Epithelial cell of esophagus (primary cell): ENCODE results near the gene CAPG.
A peak's percentile ranks its signal among the peaks of the same experiment; 100 is the strongest.

Experiments used
- DNase-seq: peaks from one replicate; pipeline ENCODE4 v3.0.0; 2010; ENCODE audit warnings: low read depth
- H3K4me3 ChIP-seq: 2 replicates; pipeline ENCODE4 v1.5.1; 2011; ENCODE audit warnings: mild to moderate bottlenecking, low read length, control low read depth
- TF ChIP-seq, protein P1 (sequence below): IDR thresholded peaks from 2 replicates; pipeline ENCODE4 v1.5.1; 2011; ENCODE audit warnings: low read depth, mild to moderate bottlenecking, low read length, control low read depth, inconsistent platforms; ENCODE audit not compliant: insufficient read depth; ENCODE audit errors: missing control alignments

CAPG gene

DNA sequence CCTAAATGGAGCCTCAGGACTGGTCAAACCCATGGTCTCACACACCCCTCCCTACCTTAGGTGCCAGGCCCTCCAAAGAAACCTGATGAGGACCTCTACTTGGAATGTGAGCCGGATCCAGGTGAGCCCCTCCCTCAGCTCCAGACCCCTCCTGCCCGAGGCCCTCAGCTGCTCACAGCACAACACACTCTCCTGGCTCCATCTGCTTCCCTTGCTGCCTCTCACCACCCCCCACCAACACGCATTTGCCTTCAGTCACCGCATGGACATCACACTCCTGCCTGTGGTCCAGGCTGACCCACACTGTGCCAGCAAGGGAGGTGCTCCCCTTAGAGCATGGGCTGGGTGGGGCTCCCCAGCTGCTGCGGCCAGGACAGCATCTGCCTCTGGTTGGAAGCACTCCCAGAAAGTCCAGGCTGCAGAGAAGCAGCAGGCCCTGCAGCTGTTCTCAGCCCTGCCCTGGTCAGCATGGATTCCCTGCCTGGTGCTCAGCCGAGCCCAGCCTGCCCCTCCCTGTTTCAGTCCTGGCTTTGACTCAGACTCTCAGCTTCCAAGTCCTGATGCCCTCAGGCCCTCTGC is 23.4 kb upstream of the CAPG start:
- TF ChIP-seq, protein P1, sequence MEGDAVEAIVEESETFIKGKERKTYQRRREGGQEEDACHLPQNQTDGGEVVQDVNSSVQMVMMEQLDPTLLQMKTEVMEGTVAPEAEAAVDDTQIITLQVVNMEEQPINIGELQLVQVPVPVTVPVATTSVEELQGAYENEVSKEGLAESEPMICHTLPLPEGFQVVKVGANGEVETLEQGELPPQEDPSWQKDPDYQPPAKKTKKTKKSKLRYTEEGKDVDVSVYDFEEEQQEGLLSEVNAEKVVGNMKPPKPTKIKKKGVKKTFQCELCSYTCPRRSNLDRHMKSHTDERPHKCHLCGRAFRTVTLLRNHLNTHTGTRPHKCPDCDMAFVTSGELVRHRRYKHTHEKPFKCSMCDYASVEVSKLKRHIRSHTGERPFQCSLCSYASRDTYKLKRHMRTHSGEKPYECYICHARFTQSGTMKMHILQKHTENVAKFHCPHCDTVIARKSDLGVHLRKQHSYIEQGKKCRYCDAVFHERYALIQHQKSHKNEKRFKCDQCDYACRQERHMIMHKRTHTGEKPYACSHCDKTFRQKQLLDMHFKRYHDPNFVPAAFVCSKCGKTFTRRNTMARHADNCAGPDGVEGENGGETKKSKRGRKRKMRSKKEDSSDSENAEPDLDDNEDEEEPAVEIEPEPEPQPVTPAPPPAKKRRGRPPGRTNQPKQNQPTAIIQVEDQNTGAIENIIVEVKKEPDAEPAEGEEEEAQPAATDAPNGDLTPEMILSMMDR, result no peak
- H3K4me3 ChIP-seq, result no peak overlapping the region
- DNase-seq, result peak; percentile 84

DNA sequence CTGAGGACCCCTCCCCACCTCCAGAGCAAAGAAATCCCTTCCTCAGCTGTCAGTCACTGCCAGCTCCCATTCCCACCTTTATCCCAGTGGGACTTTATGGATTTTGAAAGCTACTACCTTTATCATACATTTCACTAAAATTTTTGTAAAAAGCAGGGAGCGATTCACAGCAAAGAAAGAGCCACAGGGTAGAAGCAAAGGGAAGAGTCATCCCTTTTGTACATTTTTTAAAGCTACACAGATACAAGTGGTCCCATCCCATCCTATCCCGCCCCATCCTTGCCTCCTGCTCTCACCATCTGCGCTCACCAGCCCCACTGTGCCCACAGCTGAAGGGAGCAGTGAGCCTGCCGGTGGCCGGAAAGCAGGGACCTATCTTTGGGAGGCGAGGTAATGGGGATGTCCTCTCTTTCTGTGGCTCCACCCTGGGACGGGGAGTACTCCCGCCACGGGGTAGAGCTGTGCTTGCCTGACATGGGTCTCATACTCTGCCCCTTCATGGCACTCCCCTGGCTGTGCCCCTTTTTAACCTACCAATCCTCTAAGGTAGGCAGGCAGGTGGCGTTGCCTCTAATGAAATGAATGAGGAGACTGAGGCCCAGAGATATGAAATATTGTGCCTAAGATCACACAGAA is 21.5 kb upstream of the CAPG start:
- no peak for DNase-seq
- no peak overlapping the region for H3K4me3 ChIP-seq
- TF ChIP-seq, protein P1, result no peak

DNA sequence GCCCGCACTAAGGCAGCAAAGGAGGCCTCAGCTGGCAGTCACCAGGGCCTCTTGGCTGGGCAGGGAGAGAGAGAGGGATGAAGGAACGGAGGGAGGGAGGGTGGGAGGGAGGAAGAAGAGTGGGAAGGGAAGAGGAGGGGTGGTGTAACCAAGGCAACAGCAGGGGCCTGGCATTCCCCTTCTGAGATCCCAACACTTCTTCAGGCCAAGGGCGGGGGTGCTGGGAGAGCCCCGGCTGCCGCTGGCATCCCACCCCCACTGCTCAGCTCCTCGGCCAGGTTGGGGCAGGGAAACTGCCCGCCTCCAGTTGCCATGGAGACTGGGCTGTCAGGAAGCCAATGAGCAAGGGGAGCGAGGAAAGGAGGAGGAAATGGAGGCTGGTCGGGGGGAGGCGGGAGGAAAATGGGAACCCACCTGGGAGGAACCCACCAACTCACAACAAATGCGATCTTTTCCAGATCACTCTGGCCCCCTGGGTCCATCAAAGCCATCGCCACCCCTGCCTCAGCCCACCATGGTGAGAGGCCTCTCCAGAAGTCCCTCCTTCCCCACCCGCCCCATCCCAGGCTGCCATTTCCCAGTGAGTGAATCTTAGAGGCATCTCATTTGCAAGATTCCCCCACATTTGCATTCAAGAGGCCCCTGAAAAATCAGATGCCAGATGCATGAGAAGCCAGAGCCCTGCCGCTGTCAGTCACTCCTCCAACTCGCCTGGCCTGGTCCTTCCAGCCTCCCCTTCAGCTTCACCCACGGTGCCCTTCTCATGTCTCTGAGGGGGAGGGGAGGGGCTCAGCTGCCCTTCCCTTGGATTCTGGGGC is 20.8 kb upstream of the CAPG start:
- no peak overlapping the region for H3K4me3 ChIP-seq
- TF ChIP-seq, protein P1, result no peak
- DNase-seq, result no peak

DNA sequence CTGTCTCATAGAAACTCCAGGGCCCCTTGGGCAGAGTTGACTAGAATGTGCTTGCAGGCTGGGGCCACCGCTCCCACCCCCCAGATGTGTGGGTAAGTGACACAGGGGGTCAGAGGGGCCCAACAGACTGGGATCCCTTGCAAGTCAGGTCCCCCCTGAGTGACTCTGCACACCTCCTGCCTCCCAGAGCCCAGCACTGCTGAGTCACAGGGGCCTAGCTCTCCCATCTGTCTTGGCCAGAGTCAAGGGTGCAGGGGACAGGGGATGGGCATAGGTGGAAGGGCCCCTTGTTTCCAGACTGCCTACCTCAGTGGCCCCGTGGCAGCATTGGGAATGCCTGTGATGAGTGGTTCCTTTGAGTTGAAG is 19.7 kb upstream of the CAPG start:
- DNase-seq, result no peak
- TF ChIP-seq, protein P1, result no peak
- no peak overlapping the region for H3K4me3 ChIP-seq

DNA sequence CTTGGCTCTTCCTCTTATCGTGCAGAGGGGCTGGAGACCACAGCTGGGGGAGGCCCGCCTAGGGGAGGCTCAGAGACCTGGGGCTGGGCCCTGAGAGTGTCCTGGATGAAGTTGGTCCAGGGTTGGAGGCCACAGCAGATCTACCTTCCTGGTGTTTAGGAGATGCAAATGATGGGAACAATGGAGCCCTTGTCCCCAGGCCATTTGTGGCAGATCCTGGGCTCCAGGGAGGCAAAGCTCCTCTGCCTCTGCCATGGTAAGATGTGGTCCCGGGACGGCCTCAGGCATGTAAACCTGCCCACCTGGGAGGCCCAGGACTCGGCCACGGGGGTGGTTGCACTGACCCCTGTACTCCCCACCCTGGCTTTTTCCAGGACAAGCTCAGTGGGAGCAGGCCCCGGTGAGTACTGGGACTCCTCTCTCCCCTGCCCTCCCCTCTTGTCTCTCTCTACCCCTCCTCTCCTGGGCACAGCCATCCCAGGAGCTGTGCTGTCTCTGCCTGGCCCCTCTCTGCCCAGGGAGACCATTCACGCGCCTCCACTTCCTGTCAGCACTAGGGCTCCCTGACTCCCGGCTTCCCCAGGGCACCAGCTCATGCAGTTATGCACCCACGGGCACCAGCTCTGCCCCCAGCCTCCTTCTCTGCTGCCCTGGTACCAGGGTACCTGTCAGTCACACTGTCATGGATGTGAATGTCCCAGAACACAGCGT is 19.2 kb upstream of the CAPG start:
- TF ChIP-seq, protein P1, result no peak
- H3K4me3 ChIP-seq, result no peak overlapping the region
- DNase-seq, result no peak

DNA sequence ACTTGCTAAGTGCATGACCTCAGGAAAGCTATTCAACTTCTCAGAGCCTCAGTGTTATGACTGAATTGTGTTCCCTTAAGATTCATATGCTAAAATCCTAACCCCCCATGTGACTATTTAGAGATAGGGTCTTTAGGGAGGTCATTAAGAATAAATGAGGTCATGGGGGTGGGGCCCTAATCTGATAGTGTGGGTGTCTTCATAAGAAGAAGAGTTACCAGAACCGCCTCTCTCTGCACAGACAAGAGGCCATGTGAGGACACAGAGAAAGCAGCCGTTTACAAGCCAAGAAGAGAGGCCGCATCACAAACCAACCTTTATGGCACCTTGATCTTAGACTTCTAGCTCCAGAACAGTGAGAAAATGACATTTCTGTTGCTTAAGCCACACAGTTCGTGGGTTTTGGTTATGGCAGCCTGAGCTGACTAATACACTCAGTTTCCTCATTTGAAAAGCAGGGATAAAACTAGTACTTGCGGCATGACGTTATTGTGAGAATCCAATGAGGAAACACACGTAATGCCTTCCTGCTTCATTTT is 18.2 kb upstream of the CAPG start:
- no peak overlapping the region for H3K4me3 ChIP-seq
- TF ChIP-seq, protein P1, result no peak
- DNase-seq, result no peak
